ENCODE measurements around the gene PRDX2. TPM values are rescaled to one million over a fixed set of nuclear protein-coding genes. Genes with fewer than 3 reads are reported as not detected.
"Not testable (repeated sequence)": the region's sequence is repeated elsewhere in the genome, so short reads cannot be mapped to it uniquely, and the experiment has no call there.

The PRDX2 gene
- total and polyA plus RNA-seq, 2 experiments from 2014 or later: 346 to 465 TPM

DNA sequence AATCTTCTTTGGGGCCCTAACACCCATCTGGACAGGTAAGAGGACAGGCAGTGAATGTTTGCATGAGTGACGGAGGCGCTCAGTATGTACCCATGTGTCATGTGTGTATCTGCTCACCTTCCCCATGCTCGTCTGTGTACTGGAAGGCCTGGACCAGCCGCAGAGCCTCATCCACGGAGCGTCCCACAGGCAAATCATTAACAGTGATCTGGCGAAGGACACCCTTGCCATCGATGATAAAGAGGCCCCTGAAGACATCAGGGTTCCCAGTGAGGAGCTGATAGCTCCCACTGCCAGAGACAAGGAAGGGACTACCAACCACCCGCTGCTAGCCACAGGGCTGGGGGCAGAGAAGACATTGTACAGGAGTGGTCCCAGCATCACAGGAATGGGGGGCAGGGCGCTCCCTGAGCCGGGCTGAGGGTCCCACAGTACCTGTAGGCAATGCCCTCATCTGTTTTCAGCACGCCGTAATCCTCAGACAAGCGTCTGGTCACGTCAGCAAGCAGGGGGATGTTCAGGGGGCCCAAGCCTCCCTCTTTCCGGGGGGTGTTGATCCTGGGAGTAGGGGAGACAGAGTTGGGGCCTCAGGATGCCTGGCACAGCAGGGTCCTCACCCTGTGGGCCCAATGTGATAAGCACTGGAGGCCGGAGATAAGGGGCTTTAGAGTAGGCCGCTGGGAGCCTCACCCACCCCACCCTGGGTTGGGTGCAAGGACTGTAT is 1.7 kb downstream of the PRDX2 start:
- no peak for DNase-seq (ENCODE audit: low spot score)
- Mint-ChIP-seq H3K27ac (no peak overlapping the region), H3K9me3 (no peaks in the 10 kb centered on the region), H3K4me1 (peaks cover 22% of the 10 kb centered on the region), H3K4me3 (peak overlapping the region; percentile 93), H3K36me3 (ENCODE audit: low read depth) (peaks cover 46% of the 10 kb centered on the region), H3K27me3 (ENCODE audit: insufficient read depth, low read depth, poor library complexity) (peaks cover 4% of the 10 kb centered on the region)
- Histone ChIP-seq H3K4me1 (ENCODE audit: insufficient read depth) (peaks cover 16% of the 10 kb centered on the region), H3K27me3 (ENCODE audit: insufficient read depth) (peaks cover 10% of the 10 kb centered on the region), H4K20me1 (replicated peaks; ENCODE audit: insufficient read depth) (no peaks in the 10 kb centered on the region), H3K9me2 (ENCODE audit: insufficient read depth) (no peaks in the 10 kb centered on the region), H3K4me3 (peak overlapping the region; percentile 99; the same call in 1 of the 2 replicates), H3K36me3 (ENCODE audit: insufficient read depth) (peaks cover 9% of the 10 kb centered on the region; the same call in 1 of the 2 replicates), H3F3A (replicated peaks; ENCODE audit: low read depth) (peaks cover 22% of the 10 kb centered on the region), H3K79me2 (replicated peaks; ENCODE audit: insufficient read depth) (peaks cover 13% of the 10 kb centered on the region), H3K4me2 (no peak overlapping the region), H2AFZ (no peak overlapping the region), H3K27ac (ENCODE audit: low read depth) (no peak overlapping the region)
- TF ChIP-seq ZNF114 (CRISPR knock-in tag; IDR thresholded peaks at IDR 0.05) (no peak), NANOG (IDR thresholded peaks at IDR 0.05; ENCODE audit: borderline replicate concordance) (no peak), EZH2 (IDR thresholded peaks at IDR 0.05; ENCODE audit: low read depth, unreplicated experiment) (no peak), CREB1 (CRISPR knock-in tag; IDR thresholded peaks at IDR 0.05; ENCODE audit: low read depth) (no peak), JUNB (IDR thresholded peaks at IDR 0.05; ENCODE audit: unreplicated experiment) (no peak), ZNF331 (CRISPR knock-in tag; IDR thresholded peaks at IDR 0.05; ENCODE audit: low read depth) (no peak)
- TF ChIP-seq, protein P1, sequence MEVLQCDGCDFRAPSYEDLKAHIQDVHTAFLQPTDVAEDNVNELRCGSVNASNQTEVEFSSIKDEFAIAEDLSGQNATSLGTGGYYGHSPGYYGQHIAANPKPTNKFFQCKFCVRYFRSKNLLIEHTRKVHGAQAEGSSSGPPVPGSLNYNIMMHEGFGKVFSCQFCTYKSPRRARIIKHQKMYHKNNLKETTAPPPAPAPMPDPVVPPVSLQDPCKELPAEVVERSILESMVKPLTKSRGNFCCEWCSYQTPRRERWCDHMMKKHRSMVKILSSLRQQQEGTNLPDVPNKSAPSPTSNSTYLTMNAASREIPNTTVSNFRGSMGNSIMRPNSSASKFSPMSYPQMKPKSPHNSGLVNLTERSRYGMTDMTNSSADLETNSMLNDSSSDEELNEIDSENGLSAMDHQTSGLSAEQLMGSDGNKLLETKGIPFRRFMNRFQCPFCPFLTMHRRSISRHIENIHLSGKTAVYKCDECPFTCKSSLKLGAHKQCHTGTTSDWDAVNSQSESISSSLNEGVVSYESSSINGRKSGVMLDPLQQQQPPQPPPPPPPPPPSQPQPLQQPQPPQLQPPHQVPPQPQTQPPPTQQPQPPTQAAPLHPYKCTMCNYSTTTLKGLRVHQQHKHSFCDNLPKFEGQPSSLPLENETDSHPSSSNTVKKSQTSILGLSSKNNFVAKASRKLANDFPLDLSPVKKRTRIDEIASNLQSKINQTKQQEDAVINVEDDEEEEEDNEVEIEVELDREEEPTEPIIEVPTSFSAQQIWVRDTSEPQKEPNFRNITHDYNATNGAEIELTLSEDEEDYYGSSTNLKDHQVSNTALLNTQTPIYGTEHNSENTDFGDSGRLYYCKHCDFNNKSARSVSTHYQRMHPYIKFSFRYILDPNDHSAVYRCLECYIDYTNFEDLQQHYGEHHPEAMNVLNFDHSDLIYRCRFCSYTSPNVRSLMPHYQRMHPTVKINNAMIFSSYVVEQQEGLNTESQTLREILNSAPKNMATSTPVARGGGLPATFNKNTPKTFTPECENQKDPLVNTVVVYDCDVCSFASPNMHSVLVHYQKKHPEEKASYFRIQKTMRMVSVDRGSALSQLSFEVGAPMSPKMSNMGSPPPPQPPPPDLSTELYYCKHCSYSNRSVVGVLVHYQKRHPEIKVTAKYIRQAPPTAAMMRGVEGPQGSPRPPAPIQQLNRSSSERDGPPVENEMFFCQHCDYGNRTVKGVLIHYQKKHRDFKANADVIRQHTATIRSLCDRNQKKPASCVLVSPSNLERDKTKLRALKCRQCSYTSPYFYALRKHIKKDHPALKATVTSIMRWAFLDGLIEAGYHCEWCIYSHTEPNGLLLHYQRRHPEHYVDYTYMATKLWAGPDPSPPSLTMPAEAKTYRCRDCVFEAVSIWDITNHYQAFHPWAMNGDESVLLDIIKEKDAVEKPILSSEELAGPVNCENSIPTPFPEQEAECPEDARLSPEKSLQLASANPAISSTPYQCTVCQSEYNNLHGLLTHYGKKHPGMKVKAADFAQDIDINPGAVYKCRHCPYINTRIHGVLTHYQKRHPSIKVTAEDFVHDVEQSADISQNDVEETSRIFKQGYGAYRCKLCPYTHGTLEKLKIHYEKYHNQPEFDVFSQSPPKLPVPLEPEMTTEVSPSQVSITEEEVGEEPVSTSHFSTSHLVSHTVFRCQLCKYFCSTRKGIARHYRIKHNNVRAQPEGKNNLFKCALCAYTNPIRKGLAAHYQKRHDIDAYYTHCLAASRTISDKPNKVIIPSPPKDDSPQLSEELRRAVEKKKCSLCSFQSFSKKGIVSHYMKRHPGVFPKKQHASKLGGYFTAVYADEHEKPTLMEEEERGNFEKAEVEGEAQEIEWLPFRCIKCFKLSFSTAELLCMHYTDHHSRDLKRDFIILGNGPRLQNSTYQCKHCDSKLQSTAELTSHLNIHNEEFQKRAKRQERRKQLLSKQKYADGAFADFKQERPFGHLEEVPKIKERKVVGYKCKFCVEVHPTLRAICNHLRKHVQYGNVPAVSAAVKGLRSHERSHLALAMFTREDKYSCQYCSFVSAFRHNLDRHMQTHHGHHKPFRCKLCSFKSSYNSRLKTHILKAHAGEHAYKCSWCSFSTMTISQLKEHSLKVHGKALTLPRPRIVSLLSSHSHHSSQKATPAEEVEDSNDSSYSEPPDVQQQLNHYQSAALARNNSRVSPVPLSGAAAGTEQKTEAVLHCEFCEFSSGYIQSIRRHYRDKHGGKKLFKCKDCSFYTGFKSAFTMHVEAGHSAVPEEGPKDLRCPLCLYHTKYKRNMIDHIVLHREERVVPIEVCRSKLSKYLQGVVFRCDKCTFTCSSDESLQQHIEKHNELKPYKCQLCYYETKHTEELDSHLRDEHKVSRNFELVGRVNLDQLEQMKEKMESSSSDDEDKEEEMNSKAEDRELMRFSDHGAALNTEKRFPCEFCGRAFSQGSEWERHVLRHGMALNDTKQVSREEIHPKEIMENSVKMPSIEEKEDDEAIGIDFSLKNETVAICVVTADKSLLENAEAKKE (CRISPR knock-in tag; IDR thresholded peaks at IDR 0.05): no peak
- ATAC-seq: no peak

DNA sequence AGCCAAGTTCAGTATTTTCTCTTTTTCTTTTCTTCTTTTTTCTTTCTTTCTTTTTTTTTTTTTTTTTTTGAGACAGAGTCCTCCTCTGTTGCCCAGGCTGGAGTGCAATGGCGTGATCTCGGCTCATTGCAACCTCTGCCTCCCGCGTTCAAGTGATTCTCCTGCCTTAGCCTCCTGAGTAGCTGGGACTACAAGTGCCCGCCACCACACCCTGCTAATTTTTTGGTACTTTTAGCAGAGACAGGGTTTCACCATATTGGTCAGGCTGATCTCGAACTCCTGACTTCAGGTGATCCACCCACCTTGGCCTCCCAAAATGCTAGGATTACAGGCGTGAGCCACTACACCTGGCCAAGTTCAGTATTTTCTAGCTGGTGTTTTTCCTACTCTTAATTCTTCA is 4.0 kb downstream of the PRDX2 start:
- Histone ChIP-seq H3F3A (replicated peaks; ENCODE audit: low read depth) (peaks cover 29% of the 10 kb centered on the region), H3K4me1 (ENCODE audit: insufficient read depth) (peaks cover 26% of the 10 kb centered on the region), H3K79me2 (replicated peaks; ENCODE audit: insufficient read depth) (peaks cover 13% of the 10 kb centered on the region), H3K27me3 (ENCODE audit: insufficient read depth) (peaks cover 12% of the 10 kb centered on the region)
- not testable (repeated sequence) for H2AFZ ChIP-seq; H3K4me2 ChIP-seq; H3K4me3 Mint-ChIP-seq; DNase-seq (ENCODE audit: low spot score); H3K4me3 ChIP-seq; H4K20me1 ChIP-seq (replicated peaks; ENCODE audit: insufficient read depth); H3K27ac Mint-ChIP-seq; ATAC-seq; H3K9me3 Mint-ChIP-seq; H3K27ac ChIP-seq (ENCODE audit: low read depth); H3K9me2 ChIP-seq (ENCODE audit: insufficient read depth); H3K36me3 ChIP-seq (ENCODE audit: insufficient read depth)
- peaks cover 49% of the 10 kb centered on the region for H3K36me3 Mint-ChIP-seq (ENCODE audit: low read depth)
- H3K27me3 Mint-ChIP-seq (ENCODE audit: insufficient read depth, low read depth, poor library complexity): peaks cover 20% of the 10 kb centered on the region
- peaks cover 26% of the 10 kb centered on the region for H3K4me1 Mint-ChIP-seq
